Central memory CD4-positive, alpha-beta T cell (primary cell): ENCODE measurements around the gene NXPH2.
"Not testable (repeated sequence)": the region's sequence is repeated elsewhere in the genome, so short reads cannot be mapped to it uniquely, and the experiment has no call there.

Source experiments
- DNase-seq: peaks from one replicate; pipeline ENCODE4 v3.0.0; 2022

The NXPH2 gene

GRCh38 chr2:138708682-138709241 lies 71.4 kb downstream of the NXPH2 start:
- no peak for DNase-seq

GRCh38 chr2:138707392-138708074 lies 72.7 kb downstream of the NXPH2 start:
- no peak for DNase-seq

- DNase-seq: no peak
Observed at GRCh38 chr2:138703242-138703641, 76.9 kb downstream of the NXPH2 start.

GRCh38 chr2:138700716-138701115 lies 79.5 kb downstream of the NXPH2 start:
- DNase-seq: no peak

GRCh38 chr2:138699421-138699820 lies 80.8 kb downstream of the NXPH2 start:
- no peak for DNase-seq

- DNase-seq: no peak
Observed at GRCh38 chr2:138698428-138698827, 81.8 kb downstream of the NXPH2 start.

GRCh38 chr2:138691667-138692066 lies 88.5 kb downstream of the NXPH2 start:
- DNase-seq: no peak

GRCh38 chr2:138689705-138690104 lies 90.5 kb downstream of the NXPH2 start:
- DNase-seq: no peak

- DNase-seq: no peak
Observed at GRCh38 chr2:138682163-138682562, 98.0 kb downstream of the NXPH2 start.

GRCh38 chr2:138677221-138677620 lies 103.0 kb downstream of the NXPH2 start:
- DNase-seq: no peak

- DNase-seq: no peak
Observed at GRCh38 chr2:138676619-138677021, 103.6 kb downstream of the NXPH2 start.

- no peak for DNase-seq
Observed at GRCh38 chr2:138671566-138671965, 108.6 kb downstream of the NXPH2 start.

- no peak for DNase-seq
Observed at GRCh38 chr2:138670734-138671133, 109.5 kb downstream of the NXPH2 start.

GRCh38 chr2:138665937-138666336 lies 114.3 kb downstream of the NXPH2 start:
- no peak for DNase-seq

GRCh38 chr2:138658187-138658894 lies 121.8 kb downstream of the NXPH2 start:
- DNase-seq: no peak

- DNase-seq: no peak
Observed at GRCh38 chr2:138654146-138654545, 126.0 kb downstream of the NXPH2 start.

- no peak for DNase-seq
Observed at GRCh38 chr2:138652378-138652777, 127.8 kb downstream of the NXPH2 start.

- no peak for DNase-seq
Observed at GRCh38 chr2:138649571-138649970, 130.6 kb downstream of the NXPH2 start.

GRCh38 chr2:138648606-138649005 lies 131.6 kb downstream of the NXPH2 start:
- no peak for DNase-seq

- not testable (repeated sequence) for DNase-seq
Observed at GRCh38 chr2:138644776-138645175, 135.4 kb downstream of the NXPH2 start.

GRCh38 chr2:138640921-138641676 lies 139.1 kb downstream of the NXPH2 start:
- DNase-seq: no peak

- no peak for DNase-seq
Observed at GRCh38 chr2:138637686-138638085, 142.5 kb downstream of the NXPH2 start.

- DNase-seq: no peak
Observed at GRCh38 chr2:138637061-138637460, 143.1 kb downstream of the NXPH2 start.
